Bronchial epithelial cell (primary cell): ENCODE data around the gene TOMM70. TPM values are rescaled to one million over a fixed set of nuclear protein-coding genes. Genes with fewer than 3 reads are reported as not detected.

Experiments
- DNase-seq: peaks from one replicate; pipeline ENCODE4 v3.0.0-alpha.2; 2010; ENCODE audit warnings: low read depth
- FAIRE-seq: peaks from 2 replicates; lab custom pipeline; 2011; peaks lifted over from hg19 to GRCh38; lab: Jason Lieb, UNC
- H3K27me3 ChIP-seq: 2 replicates; pipeline ENCODE4 v1.5.1; 2011; ENCODE audit warnings: low read length; ENCODE audit not compliant: control insufficient read depth, insufficient read depth
- H3K36me3 ChIP-seq: 2 replicates; pipeline ENCODE4 v1.5.1; 2011; ENCODE audit warnings: low read length; ENCODE audit not compliant: control insufficient read depth, insufficient read depth
- H3K4me3 ChIP-seq: 2 replicates; pipeline ENCODE4 v1.5.1; 2011; ENCODE audit warnings: mild to moderate bottlenecking, low read depth, low read length, control low read depth
- total RNA-seq: library from RNA; depleted of rRNA; stranded (reverse); fragments of >200 nt; gene quantifications from 2 replicates; pipeline ENCODE4 v1.2.1, GENCODE V29; 2014
- TF ChIP-seq, protein P1 (sequence below): IDR thresholded peaks from 2 replicates; pipeline ENCODE4 v1.5.1; 2011; ENCODE audit warnings: mild to moderate bottlenecking, moderate library complexity, low read length, control low read depth, inconsistent platforms; ENCODE audit not compliant: insufficient read depth, severe bottlenecking

The TOMM70 gene
- total RNA-seq, 1 donor from 2014 or later, result 40.8 TPM

DNA sequence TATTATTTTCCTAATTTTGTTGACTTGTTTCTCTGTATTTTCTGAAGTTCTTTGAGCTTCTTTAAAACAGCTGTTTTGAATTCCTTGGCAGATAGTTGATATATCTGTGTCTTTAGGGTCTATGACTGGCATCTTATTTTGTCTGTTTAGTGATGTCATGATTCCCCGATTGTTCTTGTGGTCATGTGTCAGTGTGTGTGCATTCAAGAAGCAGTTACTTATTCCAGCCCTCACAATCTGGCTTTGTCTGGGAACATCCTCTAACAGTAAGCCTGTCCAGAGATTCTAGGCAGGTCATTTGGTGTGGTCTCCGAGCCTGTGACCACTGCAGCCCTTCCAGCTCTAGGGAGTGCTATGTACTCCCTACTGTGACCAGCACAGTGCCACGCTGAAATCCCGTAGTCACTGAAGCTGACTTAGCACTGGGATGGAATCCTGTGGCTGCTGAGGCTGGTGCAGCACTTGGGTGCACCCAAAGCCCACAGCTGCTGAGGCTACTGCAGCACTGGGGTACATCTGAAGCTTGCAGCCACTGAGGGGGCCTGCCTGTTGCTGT, 7.2 kb upstream of the TOMM70 start:
- DNase-seq, result no peak
- TF ChIP-seq, protein P1, sequence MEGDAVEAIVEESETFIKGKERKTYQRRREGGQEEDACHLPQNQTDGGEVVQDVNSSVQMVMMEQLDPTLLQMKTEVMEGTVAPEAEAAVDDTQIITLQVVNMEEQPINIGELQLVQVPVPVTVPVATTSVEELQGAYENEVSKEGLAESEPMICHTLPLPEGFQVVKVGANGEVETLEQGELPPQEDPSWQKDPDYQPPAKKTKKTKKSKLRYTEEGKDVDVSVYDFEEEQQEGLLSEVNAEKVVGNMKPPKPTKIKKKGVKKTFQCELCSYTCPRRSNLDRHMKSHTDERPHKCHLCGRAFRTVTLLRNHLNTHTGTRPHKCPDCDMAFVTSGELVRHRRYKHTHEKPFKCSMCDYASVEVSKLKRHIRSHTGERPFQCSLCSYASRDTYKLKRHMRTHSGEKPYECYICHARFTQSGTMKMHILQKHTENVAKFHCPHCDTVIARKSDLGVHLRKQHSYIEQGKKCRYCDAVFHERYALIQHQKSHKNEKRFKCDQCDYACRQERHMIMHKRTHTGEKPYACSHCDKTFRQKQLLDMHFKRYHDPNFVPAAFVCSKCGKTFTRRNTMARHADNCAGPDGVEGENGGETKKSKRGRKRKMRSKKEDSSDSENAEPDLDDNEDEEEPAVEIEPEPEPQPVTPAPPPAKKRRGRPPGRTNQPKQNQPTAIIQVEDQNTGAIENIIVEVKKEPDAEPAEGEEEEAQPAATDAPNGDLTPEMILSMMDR, result no peak
- Histone ChIP-seq H3K4me3 (no peak overlapping the region), H3K36me3 (no peaks in the 10 kb centered on the region), H3K27me3 (no peaks in the 10 kb centered on the region)
- FAIRE-seq, result peak; percentile 52

DNA sequence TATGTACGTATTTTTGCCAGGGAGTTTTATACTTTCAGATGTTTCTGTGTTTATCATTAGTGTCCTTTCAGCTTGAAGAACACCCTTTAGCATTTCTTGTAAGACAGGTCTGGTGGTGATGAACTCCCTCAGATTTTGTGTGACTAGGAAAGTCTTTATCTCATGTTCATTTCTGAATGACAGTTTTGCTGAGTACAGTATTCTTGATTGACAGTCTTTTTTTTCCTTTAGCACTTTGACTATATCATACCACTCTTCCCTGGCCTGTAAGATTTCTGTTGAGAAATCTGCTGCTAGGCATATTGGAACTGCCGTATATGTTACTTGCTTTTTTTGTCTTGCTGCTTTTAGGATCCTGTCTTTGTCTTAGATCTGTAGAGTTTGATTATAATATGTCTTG, 6.3 kb upstream of the TOMM70 start:
- no peak for FAIRE-seq
- Histone ChIP-seq H3K4me3 (no peak overlapping the region), H3K36me3 (no peaks in the 10 kb centered on the region), H3K27me3 (no peaks in the 10 kb centered on the region)
- TF ChIP-seq, protein P1, result no peak
- no peak for DNase-seq

DNA sequence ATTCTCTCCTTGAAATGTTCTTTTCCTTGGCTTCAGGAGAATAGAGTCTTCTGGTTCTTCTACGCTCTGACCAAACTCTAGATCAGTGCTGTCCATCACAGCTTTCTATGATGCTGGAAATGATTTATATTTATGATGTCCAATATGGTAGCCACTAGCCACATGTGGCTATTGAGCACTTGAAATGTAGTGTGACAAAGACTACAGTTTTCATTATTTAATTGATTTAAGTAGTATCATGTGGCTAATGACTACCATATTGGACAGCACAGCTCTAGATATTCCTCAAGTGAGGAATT, 3.3 kb upstream of the TOMM70 start:
- no peak for FAIRE-seq
- no peak overlapping the region for H3K4me3 ChIP-seq

DNA sequence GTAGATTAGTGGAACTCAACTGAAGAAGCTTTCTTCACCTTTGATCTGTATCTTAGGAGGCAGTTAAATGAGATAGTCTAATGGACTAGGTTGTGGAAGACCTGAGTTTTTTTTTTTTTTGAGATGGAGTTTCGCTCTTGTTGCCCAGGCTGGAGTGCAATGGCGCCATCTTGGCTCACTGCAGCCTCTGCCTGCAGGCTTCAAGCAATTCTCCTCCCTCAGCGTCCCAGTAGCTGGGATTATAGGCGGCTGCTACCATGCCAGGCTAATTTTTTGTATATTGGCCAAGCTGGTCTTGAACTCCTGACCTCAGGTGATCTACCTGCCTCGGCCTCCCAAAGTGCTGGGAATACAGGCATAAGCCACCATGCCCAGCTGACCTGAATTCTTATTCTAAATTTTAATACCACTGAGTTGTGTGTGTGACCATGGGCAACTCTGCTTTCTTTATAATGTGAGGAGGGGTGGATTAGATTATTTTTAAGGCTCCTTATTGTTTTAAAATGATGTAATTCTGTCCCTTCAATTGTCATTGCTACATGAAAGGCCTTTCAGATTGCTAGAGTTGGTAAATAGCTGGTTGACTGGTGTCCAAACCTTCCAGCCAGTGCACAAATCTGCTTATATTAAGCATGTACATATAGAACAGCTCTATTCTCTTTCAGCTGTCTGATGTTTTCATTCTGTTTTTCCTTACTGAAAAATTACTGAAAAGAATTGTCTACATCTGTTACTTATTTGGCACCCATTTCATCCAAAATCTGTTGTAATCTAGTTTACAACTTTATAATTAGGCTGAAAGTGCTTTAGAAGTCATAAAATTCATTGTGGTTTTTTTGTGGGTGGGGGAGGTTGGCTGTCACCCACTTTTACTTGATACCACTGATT, 2.7 kb upstream of the TOMM70 start:
- no peak overlapping the region for H3K4me3 ChIP-seq
- no peaks in the 10 kb centered on the region for H3K27me3 ChIP-seq
- TF ChIP-seq, protein P1, result no peak
- H3K36me3 ChIP-seq, result no peaks in the 10 kb centered on the region
- DNase-seq (no peak), FAIRE-seq (no peak)

More for the DNA sequence above, 3.3 kb upstream of the TOMM70 start:
- TF ChIP-seq, protein P1, result no peak
- Histone ChIP-seq H3K36me3 (no peaks in the 10 kb centered on the region), H3K27me3 (no peaks in the 10 kb centered on the region)
- DNase-seq, result no peak

DNA sequence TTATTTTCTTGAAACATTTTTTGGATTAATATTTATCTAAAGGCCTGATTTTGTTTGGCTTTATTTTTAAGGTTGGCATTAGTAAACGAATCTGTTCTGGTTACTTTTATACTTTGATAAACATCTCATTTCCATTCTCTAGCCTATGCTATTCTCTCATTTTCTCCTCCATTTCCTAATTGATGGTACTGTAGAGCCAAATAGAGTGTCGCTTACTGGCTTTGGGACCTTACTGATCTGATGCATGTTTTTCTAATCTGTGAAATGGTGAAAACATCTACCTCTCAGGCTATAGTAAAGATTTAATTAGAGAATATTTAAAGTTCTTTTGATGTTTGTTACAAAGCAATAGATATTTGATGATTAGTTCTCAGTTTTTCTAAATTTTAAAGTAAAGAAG, 2.0 kb upstream of the TOMM70 start:
- no peak overlapping the region for H3K4me3 ChIP-seq
- H3K27me3 ChIP-seq, result no peaks in the 10 kb centered on the region
- TF ChIP-seq, protein P1, result no peak
- H3K36me3 ChIP-seq, result no peaks in the 10 kb centered on the region
- DNase-seq (no peak), FAIRE-seq (no peak)
